EL (cell line): ENCODE results near the gene ARHGAP42.
"Not testable (repeated sequence)": the region's sequence is repeated elsewhere in the genome, so short reads cannot be mapped to it uniquely, and the experiment has no call there.

ENCODE experiments used
- DNase-seq: peaks from one replicate; pipeline ENCODE4 v3.0.0-alpha.2; 2016

ARHGAP42 gene

DNA sequence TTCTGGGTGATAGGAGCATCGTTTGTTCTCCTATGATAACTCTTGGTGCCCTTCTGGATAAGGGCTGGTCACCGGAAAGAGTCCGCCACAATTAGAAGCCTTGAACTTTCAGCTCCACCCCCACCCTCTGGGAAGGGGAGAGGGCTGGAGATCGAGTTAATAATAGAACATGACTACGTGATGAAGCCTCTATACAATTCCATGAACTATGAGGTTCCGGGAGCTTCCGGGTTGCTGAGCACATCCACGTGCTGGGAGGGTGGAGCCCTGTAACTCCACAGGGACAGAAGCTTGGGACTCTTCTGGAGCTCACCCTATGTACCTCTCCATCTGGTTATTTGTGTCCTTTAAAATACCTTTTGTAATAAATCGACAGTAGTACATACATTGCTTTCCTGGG, 40.3 kb downstream of the ARHGAP42 start:
- DNase-seq = no peak

DNA sequence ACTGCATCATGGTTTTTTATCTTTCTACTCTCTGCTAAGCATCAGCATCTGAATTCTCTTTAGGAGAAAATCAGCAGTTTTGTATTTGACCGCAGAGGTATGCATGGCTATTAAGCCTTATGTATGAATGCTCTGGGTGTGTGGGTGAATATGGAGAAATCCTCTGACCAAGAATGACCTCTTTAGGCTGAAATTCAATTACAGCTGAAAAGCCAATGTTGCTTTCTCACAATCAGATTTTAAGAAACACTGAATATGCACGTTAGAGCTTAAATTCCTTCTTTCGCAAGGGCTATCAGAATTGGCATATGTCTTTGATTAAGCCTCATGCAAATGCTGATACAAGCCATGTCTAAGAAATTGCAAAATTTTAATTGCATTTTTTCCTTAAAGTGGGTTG, 43.2 kb downstream of the ARHGAP42 start:
- DNase-seq = no peak

DNA sequence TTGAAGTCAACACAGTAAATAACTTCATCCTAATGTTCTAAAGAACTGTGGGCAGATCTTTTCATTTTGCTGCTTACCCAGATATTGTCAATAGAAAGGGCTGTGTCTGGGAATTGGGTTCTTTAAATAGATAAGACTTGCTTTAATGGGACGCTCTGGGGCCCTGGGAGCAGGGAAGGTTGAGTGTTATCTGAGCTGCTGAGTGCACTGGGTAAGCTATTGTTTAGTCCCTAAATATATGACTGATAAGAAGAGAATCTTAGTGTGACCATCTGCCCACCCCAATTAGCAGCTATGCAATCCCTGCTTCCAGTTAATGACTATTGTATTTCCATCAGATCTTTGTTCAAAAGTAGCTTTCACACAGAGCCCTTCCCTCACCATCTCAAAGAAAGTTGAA, 44.4 kb downstream of the ARHGAP42 start:
- DNase-seq = no peak

DNA sequence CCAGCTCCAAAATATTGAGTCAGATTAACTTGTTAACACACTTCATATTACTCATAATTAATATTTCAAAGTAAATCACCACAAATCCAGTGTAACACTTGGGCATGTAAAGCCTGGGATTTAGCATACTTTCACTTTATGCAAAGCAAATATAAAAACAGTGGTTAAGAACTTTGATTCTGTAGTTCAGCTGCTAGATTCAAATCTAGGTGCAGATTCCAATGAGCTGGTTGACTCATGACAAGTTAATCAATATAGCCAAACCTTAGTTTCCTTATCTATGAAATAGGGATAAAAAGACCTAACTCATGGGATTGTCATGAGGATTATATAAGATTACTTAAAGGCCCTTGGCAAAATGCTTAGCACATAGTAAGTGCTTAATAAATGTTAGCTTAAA, 45.9 kb downstream of the ARHGAP42 start:
- no peak for DNase-seq

DNA sequence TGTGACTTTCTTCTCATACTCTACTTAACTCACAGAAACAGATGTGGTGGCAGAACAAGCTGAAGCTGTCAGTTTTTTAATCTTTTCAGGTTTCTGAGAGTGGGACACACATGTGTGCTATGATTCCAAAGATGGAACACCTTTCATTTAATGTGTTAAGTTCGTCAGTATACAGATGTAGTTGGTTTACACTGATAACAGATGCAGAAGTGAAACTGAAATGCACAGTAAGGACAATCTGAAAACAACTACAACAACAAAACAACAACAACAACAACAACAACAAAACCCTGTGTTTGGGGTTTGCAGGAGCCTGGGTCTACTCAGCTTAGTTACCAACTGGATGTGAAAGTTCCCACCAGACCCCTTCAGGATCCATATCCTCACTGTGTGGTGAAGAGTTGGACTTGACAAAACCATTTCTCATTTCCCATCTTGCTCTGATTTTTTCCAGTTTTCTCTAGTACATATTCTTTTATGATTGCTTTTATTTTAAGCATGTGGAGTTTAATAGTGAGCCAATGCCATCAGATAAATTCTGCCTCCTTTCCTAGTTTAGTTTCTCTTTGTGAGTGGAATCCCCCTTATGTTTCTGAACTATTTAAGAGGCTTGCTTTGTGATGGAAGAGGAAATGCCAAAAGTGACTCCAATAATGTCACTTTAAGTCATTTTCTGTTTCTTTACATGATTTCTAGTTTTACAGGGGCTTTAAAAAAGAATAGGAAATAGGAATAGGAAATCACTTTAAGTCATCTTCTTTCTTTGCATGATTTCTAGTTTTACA, 47.8 kb downstream of the ARHGAP42 start:
- no peak for DNase-seq

DNA sequence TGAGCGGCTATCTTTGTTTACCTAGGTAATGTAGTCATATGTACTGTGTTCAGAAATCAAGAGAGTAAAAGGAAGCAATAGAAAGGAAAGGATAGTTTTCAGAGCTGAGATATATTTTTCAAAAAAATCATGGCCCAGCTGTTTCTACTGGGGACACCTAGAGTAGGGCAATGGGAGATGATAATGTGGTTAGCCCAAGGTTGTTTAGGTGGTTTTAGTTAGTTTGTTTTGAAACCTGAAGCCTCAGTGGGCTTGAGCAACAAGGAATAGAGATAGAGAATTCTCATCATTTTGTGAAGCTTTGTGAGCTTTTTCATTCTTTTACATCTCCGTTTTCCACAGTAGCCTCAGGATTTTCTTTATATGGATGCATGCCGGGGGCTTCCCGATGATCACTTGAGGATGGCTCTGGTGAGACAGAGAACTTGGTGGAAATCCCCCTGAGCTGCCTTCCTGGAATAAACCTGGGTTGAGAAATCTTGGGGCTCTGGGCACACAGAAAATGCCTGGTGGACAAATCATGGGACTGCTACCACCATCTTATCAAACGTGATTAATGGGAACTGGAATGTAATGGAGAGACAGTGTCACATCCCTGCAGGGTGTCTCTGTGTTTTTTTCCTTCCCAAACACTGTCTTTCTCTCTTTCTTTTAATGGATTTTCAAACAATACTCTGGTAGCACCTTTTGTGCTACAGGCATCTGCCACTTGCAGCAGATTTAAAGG, 49.0 kb downstream of the ARHGAP42 start:
- peak; percentile 24 for DNase-seq

DNA sequence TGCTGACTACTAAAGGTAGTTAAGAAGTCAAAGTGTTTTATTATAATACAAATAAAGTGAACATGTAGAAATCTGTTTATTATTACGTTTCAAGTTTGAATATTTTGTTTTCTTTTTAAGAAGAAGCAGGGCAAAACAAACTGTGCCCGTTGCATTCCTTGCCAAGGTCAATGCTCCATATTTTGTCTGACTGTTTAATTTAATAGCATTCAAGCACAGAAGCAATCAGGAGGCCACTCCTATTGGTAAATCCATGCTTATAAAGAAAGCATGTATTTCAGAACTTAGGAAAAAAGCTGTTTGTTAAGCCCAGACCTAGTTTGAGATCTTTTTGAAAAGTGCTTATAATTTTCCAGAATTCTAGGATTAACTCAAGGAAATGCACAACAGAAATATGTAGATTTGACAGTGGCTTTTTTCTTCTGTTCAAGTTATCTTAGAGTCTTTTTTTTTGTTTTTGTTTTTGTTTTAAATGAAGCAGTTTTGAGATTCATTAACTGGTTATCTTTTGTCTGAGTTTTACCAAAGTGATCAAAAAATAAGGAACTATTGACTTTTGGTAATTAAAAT, 51.7 kb downstream of the ARHGAP42 start:
- DNase-seq = no peak

DNA sequence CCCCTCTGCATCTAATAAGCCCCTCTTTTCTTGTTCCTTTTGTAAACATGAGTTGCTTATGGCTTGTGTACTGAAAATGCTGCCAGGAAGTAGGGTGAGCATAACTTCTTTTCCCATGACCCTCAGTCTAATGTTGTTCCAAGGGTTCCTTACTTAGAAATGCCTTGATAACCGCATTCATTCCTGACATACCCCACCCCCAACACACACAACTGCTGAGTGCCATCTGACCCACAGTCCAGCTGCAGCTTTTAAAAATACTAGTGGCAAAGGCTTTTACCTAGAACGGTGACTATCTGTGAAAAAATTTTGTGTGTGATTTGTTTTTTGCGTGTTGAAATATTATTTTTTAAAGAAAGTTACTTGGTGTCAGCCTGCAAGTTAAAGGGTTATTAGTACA, 52.6 kb downstream of the ARHGAP42 start:
- DNase-seq = peak; percentile 90

DNA sequence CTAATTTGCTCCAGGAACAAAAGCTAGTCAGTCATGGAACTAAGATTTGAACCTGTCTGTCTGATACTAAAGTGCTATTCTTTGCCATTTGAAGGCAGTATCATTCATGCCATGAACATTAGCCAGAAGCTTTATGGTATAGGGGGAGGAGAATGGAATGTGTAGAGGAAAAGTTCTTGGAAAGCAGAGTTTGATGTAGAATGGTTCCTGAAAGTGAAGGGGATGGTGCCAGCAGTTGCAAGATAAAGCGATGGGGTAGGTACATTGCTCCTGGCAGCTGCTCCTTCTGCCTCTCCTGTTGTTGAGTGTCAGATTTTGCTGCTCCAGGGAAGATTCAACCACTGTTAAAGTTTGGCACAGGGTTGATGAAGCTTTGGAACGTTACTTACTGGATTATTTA, 53.4 kb downstream of the ARHGAP42 start:
- DNase-seq = peak; percentile 47

DNA sequence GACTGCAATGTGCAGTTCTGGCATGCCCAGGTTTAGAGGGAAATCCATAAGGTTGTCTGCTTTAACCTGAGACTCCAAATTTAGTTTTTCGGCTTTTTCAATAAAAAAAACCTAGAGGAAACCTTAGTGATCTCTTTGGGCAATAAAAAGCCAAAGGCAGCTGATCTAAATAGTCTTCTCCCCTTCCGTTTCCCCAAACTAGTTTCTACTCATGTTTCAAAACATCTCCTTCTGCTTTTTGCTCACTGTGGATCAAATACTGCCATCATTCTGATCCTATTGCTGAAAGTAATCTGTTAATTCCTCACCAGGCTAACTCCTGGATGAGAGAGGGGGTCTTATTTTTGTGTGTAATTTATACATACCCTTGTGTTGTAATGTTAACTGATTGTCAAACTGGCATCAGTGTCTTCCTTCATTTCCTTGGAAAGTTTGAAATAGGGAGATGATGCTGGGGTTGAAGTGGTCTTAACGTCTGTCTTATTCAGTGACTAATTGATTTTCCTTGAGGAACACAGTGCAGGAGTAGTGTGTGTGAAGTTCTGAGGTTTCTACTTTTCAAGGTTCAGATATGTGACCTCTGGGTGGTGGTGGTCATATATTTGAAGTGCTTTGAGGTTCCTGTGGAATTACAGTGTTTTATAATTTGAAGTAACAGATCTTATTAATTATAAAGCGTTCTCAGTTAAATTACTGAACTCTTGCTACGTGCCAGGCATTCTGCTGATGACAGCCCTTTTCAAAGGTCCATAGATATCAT, 55.0 kb downstream of the ARHGAP42 start:
- DNase-seq = peak; percentile 50

DNA sequence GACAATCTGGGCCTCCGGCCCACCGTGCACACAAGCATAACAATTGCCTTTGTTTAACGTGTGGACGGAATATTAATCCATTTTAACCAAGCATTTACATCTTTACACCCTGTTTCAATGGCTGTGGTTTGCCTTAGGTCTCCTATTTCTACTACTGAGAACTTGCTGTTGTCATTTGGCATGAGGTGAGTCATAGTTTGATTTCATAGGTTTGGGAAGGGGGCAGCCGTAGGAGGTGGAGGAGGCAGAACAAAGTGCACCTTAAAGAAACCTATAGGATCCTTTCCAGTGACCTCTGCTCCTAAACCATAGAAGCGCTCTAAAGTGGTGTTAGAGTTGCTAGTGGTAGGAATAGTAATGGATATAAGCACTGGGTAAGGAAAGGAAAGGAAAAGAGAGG, 59.4 kb downstream of the ARHGAP42 start:
- no peak for DNase-seq

DNA sequence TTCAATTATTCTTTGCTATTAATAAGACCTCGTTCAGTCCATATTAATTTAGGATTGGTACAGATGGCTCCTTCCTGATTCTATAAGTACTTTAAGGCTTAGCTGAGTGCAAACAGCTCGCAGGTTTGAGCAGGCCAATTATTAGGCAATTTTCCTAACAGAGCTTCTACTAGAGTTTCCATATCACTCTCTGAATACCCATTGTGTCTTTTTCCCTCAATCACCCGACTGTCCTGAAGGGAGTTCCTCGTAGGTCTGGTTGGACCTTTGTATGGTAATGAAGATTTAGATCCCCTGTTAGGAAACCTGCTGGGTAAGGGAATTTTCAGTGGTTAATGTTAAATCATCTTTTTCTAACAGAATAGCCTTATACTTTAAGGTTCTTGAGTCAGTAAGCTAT, 61.1 kb downstream of the ARHGAP42 start:
- DNase-seq = no peak

DNA sequence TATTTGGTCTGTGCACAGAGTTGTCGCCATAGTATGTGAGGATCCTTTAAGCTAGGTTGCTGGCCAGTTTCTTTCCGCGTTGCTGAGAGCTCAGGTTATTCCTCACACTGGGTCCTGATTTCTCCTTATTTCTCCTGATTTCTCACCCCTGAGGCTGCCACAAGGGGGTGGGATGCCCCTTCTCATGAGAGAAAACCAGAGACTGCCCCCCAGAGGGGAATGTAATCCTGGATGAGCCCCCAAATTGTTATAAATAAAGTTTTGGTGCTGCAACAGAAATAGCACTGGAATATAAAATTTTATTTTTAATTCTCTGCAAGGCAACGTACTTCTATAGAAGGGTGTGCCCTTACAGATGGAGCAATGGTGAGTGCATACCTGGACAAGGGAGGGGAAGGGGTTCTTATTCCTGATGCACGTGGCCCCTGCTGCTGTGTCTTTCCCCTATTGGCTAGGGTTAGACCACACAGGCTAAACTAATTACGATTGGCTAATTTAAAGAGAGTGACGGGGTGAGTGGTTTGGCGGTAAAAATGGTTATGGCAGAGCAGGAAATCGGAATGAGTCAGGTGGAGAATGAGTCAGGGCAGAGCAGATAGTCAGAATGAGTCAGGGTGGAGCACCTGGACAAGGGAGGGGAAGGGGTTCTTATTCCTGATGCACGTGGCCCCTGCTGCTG, 62.9 kb downstream of the ARHGAP42 start:
- DNase-seq = not testable (repeated sequence)

DNA sequence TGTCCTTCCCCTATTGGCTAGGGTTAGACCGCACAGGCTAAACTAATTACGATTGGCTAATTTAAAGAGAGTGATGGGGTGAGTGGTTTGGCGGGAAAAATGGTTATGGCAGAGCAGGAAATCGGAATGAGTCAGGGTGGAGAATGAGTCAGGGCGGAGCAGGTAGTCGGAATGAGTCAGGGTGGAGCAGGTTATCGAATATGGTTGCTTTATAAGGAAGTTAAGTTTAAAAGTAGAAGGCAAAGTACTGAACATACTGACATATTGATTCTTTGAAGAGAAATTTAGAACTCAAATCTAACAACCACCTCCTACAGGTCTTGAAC, 63.4 kb downstream of the ARHGAP42 start:
- DNase-seq = not testable (repeated sequence)

DNA sequence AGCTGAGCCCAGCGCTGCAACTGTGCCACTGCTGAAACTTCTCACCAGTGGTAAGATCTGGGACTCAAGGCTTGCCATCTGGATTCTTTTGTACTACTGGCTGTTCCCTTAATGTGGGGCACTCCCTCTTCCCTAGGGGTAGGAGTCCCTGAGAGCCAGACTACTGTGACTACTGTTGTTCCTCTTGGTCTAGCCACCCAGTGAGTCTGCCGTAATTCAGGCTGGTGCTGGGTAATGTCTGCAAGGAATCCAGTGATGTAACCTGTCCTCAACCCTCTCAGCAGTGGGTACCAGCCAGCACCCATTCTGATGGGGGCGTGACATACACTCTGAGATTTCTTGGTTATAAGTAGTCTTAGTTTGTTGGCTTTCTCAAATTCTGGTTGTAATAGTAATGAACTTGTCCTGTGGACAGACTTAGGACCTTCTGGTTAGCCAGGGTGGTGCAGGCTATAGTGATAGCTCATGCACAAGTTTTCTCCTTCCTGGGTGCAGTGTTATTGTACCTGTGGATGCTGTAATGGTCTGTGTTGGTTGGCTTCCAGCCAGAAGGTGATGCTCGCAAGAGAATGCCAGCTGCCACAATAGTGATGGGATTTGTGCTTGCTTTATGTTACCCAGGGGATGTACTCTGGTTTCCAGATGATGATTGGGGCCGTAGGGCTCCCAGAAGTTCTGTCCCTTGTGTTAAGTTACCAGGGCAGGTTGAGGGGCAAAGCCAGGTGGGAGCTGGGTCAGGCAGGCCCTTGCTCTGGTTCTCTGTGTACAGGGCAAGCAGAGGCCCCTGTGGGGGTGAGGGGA, 65.5 kb downstream of the ARHGAP42 start:
- DNase-seq = no peak

DNA sequence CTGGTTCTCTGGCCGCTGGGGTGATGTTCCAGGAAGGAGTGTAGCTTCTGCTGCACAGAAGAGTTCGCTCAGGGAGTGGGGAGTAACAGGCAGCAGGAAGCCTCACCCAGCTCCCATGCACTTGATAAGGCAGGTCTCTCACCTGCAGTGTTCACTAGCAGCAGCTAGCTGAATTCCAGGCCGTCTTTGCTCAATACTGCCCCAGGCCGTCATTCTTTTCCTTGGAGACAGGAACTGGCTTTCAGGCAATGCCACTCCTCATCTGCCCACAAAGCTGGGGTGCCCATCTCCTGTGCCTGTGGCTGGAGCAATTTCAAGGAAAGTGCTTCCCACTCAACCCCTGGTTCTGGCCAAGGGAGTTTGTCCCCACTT, 66.1 kb downstream of the ARHGAP42 start:
- no peak for DNase-seq

DNA sequence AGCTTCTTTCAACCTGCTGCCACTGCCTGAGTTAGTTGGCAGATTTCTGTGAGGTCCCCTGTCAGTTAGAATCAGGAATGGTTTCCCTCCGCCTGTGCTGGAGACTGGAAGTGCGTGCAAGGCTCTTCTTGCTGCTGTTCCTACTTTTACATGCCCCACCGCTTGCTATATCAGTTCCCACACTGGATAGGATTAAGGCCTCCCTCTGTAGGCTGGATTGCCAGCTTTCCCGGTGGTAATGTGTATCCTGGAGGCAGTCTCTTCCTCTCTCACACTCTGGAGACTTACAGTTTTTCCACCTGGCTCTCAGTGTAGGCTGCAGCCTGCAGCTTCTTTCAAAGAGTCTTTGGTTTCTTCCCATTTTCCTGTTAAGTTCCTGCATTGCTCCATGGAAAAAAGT, 66.5 kb downstream of the ARHGAP42 start:
- no peak for DNase-seq

DNA sequence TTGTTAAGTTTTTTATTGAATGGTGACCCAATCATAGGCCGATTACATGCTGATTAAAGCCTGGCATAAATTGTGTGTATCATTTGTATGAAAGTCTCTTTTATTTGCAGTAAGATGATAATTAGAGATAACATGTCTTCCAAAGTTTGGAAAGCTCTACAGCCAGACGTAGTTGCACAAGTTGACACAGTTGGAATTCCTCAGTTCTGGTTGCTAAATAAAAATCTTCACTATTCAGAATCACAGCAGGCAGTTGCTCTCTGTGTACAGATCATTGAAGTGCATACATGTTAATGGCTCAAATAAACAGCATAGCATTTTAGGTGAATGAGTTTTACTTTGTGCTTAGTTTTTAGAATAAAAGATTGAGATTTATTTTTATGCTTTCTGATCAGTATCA, 69.5 kb downstream of the ARHGAP42 start:
- no peak for DNase-seq

DNA sequence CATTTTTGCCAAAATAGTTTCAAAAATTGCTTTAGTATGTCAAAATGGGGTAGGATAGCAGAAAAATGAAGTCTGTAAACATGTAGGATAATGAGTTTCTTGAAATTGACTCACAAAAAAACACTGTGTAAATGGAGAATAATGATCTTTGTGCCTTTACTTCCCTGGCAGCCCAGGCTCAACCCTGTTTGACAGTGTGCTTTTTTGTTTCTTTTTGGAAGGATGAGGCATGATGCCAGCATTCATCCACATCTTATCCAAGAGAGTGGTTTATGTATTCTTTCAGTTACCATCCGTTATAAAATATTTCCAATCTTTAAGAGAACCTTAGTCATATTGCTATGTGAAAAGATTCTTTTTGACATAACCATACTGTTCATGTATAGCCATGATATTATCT, 70.6 kb downstream of the ARHGAP42 start:
- no peak for DNase-seq

DNA sequence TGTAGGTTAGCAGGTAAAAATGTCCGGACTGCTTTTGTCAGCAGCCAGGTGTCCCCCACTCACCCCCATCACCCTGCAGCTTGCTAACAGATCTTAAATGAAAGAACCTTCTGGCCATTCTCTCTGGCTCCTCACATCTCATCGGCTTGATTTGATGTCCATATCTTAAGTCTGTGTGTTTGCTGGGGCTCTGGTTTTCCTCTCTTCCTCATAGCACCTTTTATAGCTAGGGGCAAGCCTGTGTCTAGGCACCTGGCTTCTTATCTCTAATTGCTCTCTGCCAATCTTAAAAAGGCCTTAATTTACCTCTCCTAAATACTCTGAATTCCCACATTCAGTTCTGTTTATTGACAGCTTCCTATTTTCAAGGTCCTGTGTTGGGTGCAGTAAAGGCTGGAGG, 72.0 kb downstream of the ARHGAP42 start:
- DNase-seq = no peak

DNA sequence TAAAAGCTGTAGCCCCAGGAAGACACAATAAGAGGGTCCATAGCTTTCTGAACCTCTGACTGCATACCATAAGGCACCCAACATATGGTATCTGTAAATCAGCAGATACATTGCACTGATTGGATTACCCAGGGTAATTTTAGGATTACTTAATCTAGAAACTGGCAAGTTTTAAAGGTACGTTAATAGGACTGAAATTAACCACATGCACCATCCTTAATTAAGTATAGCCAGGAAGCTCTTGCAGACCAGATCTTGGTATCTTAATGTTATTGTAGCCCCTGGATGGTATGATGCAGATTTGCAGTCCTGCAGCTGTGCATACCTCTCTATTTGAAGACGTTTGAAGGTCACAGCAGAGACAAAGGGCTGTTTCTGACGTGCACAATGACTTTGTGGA, 72.8 kb downstream of the ARHGAP42 start:
- DNase-seq = no peak

DNA sequence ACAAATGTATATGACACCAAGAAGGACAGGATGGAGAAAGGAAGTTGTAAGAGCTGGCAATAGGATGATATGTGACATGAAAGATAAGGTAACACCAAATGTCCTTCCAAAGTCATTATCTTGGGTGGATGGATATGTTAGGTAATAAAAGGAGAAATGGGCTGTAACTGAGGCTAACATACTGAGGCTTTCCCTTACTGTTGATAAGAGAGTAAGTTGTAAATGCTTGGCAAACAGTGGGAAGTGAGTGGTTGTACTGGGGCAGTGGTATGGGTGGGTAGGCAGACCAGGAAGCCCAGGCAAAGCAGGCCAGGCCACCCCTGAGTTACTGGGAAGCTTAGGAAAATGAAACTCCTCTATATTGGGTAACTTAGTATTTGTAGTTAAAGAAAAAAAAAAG, 73.7 kb downstream of the ARHGAP42 start:
- no peak for DNase-seq
